Keratinocyte (primary cell): ENCODE measurements around the gene RACGAP1.

ENCODE experiments used
- CTCF ChIP-seq, 3 experiments: IDR thresholded peaks in 1 of 3; conservative IDR thresholded peaks in 1 of 3; optimal IDR thresholded peaks in 1 of 3; 2 replicates in 2 of 3; 3 replicates in 1 of 3; pipeline versions ENCODE3 to v1.5.1; 2011; ENCODE audit warnings: low read length in 3 of 3, mild to moderate bottlenecking in 3 of 3, moderate library complexity in 2 of 3, control low read depth in 1 of 3, inconsistent platforms in 1 of 3; ENCODE audit not compliant: insufficient read depth in 2 of 3; ENCODE audit errors: extremely low read depth in 1 of 3
- EZH2 ChIP-seq: IDR thresholded peaks from one replicate; pipeline ENCODE4 v1.6.1; 2012; ENCODE audit warnings: inconsistent platforms, mild to moderate bottlenecking, low read length, moderate library complexity

DNA sequence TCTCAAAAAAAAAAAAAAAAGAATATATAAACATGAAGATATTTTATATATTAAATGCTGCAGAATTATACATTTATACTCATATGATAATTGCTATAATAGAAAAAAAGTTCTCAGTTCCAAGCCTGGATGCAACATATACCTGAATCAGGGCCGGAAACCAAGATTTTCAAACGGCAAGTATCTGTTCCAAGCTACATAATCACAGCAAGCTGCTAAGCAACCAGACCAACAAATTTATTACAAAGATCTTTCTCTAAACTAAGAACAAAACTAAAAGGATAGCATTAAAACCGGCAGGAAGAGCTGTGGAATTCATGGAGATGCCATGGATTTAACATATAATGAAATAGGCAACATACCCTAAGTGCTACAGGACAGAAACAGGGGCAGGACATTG lies 7.1 kb downstream of the RACGAP1 start:
- TF ChIP-seq CTCF (optimal IDR thresholded peaks at IDR 0.05 in 1 of 3, IDR thresholded peaks at IDR 0.05 in 1 of 3, conservative IDR thresholded peaks at IDR 0.05 in 1 of 3; ENCODE audit: extremely low read depth in 1 of 3, insufficient read depth in 2 of 3, low read length in 3 of 3), result no peak
- TF ChIP-seq EZH2, result no peak
